Stimulated activated memory B cell treated with anti-CD40 and anti-IgM and Interleukin-4, amounts not matched to agents 10 μg/mL and 1 μg/mL and 100 μg/mL, for 72 hours (primary cell): ENCODE measurements around the gene CSTPP1.

ENCODE experiments used
- ATAC-seq: fragments of 150-1000 bp; cut with Tn5 transposase; 2 replicates; pipeline ENCODE4 v1.10.0; 2021
- H3K27ac Mint-ChIP-seq: one replicate; pipeline ENCODE4 v1.8.0; 2022; ENCODE audit warnings: mild to moderate bottlenecking, mixed read lengths
- H3K27me3 Mint-ChIP-seq: one replicate; pipeline ENCODE4 v1.8.0; 2022; ENCODE audit warnings: mixed read lengths
- H3K36me3 Mint-ChIP-seq: one replicate; pipeline ENCODE4 v1.8.0; 2022; ENCODE audit warnings: mixed read lengths
- H3K4me1 Mint-ChIP-seq: one replicate; pipeline ENCODE4 v1.8.0; 2022; ENCODE audit warnings: mixed read lengths
- H3K4me3 Mint-ChIP-seq: one replicate; pipeline ENCODE4 v1.8.0; 2022; ENCODE audit warnings: mild to moderate bottlenecking, moderate library complexity, mixed read lengths
- H3K9me3 Mint-ChIP-seq: one replicate; pipeline ENCODE4 v1.8.0; 2022; ENCODE audit warnings: mixed read lengths

Gene CSTPP1

DNA sequence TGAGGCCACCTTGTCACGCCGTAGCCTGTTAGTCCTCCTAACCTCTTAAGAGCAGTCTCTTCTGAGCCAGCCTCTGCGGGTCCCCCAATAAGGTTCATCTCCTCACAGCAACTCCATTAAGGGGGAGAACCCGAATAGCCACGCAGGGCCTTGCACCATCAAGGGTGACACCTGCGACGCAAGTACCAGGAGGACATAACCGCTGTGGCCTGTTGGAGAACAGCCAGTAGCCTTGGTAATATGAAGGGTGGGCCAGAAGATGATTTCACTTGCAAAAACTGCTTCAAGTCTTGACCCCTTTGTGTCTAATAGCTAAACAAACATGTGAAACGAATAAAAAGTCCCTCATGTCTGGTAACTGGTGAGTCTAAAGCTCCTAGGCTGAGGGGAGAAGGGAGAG is 225.3 kb downstream of the CSTPP1 start:
- H3K36me3 Mint-ChIP-seq: peaks cover 40% of the 10 kb centered on the region
- no peaks in the 10 kb centered on the region for H3K27me3 Mint-ChIP-seq
- H3K27ac Mint-ChIP-seq: no peak overlapping the region
- H3K4me3 Mint-ChIP-seq: no peak overlapping the region
- no peak for ATAC-seq
- no peaks in the 10 kb centered on the region for H3K9me3 Mint-ChIP-seq
- H3K4me1 Mint-ChIP-seq: peaks cover 7% of the 10 kb centered on the region

DNA sequence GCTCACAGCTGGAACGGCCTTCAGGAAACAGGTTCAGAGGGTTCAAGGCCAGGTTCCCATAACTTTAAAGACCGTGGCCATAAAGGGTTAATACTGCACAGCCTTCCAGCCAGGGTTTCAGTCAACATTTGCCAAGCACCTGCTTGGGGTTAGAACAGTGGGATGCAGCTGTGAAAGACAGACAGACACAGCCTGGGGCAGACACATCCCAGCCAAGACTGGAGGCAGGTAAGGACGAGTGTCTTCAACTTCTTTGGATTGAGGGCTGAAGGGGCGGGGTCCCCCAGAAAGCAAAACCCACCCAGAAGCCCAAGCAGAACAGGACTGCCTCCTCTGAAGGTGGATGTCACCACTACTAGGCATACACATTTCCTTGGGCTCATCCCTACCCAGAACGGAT is 225.9 kb downstream of the CSTPP1 start:
- Mint-ChIP-seq H3K27me3 (no peaks in the 10 kb centered on the region), H3K9me3 (no peaks in the 10 kb centered on the region), H3K4me1 (peaks cover 7% of the 10 kb centered on the region), H3K27ac (no peak overlapping the region), H3K36me3 (peaks cover 40% of the 10 kb centered on the region), H3K4me3 (no peak overlapping the region)
- ATAC-seq: no peak

GRCh38 chr11:47163193-47163592 is 226.6 kb downstream of the CSTPP1 start:
- Mint-ChIP-seq H3K27me3 (no peaks in the 10 kb centered on the region), H3K36me3 (peaks cover 40% of the 10 kb centered on the region), H3K4me3 (no peak overlapping the region)

GRCh38 chr11:47163898-47164297 is 227.3 kb downstream of the CSTPP1 start:
- ATAC-seq: no peak
- Mint-ChIP-seq H3K27ac (no peak overlapping the region), H3K27me3 (no peaks in the 10 kb centered on the region), H3K9me3 (no peaks in the 10 kb centered on the region), H3K4me1 (peaks cover 7% of the 10 kb centered on the region), H3K4me3 (no peak overlapping the region), H3K36me3 (peaks cover 40% of the 10 kb centered on the region)

More at GRCh38 chr11:47163193-47163592, 226.6 kb downstream of the CSTPP1 start:
- ATAC-seq: no peak
- Mint-ChIP-seq H3K27ac (no peak overlapping the region), H3K9me3 (no peaks in the 10 kb centered on the region), H3K4me1 (peaks cover 7% of the 10 kb centered on the region)

GRCh38 chr11:47164321-47164720 is 227.8 kb downstream of the CSTPP1 start:
- peaks cover 7% of the 10 kb centered on the region for H3K4me1 Mint-ChIP-seq
- ATAC-seq: no peak
- H3K27ac Mint-ChIP-seq: no peak overlapping the region
- H3K27me3 Mint-ChIP-seq: no peaks in the 10 kb centered on the region
- peaks cover 40% of the 10 kb centered on the region for H3K36me3 Mint-ChIP-seq
- no peak overlapping the region for H3K4me3 Mint-ChIP-seq
- H3K9me3 Mint-ChIP-seq: no peaks in the 10 kb centered on the region

DNA sequence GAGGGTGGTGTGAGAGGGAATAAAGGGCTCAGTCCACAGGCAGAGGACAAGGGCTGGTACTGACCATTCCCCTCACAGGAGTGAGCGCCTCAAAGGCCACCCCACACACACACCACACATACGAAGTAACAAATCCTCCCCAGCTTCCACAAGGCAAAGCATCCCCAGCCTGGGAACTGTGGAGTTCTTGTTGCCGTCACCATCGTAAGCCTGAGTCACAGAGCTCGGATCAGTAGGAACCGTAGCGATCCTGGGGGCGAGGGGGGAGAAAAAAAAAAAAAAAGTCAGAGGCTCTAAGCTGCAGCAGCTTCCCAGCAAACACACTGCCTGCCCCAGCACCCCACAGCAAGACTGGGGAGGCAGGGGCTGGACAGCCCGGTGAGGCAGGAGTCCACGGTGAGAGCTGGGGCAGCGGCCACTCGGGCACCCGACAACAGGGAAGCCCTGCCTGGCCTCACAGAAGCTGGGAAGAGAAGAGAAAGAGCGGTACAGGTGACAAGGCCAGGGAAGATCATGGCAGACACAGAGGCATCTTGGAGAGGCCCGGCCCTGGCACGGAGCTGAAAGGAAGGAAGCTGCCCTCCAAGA is 228.8 kb downstream of the CSTPP1 start:
- Mint-ChIP-seq H3K4me1 (peaks cover 7% of the 10 kb centered on the region), H3K36me3 (peaks cover 40% of the 10 kb centered on the region), H3K27me3 (no peaks in the 10 kb centered on the region), H3K27ac (no peak overlapping the region), H3K4me3 (no peak overlapping the region), H3K9me3 (no peaks in the 10 kb centered on the region)
- ATAC-seq: no peak

GRCh38 chr11:47166368-47166767 is 229.8 kb downstream of the CSTPP1 start:
- ATAC-seq: no peak
- H3K36me3 Mint-ChIP-seq: peaks cover 49% of the 10 kb centered on the region
- no peaks in the 10 kb centered on the region for H3K9me3 Mint-ChIP-seq
- no peak overlapping the region for H3K27ac Mint-ChIP-seq
- peaks cover 8% of the 10 kb centered on the region for H3K4me1 Mint-ChIP-seq
- no peaks in the 10 kb centered on the region for H3K27me3 Mint-ChIP-seq
- H3K4me3 Mint-ChIP-seq: no peak overlapping the region

GRCh38 chr11:47171061-47171838 is 234.7 kb downstream of the CSTPP1 start:
- peaks cover 40% of the 10 kb centered on the region for H3K4me1 Mint-ChIP-seq
- peak overlapping the region; percentile 54 for H3K27ac Mint-ChIP-seq
- no peaks in the 10 kb centered on the region for H3K9me3 Mint-ChIP-seq
- ATAC-seq: no peak
- H3K4me3 Mint-ChIP-seq: no peak overlapping the region
- peaks cover 37% of the 10 kb centered on the region for H3K36me3 Mint-ChIP-seq
- H3K27me3 Mint-ChIP-seq: no peaks in the 10 kb centered on the region

- Mint-ChIP-seq H3K4me1 (peaks cover 40% of the 10 kb centered on the region), H3K9me3 (no peaks in the 10 kb centered on the region), H3K36me3 (peaks cover 31% of the 10 kb centered on the region), H3K27me3 (no peaks in the 10 kb centered on the region), H3K27ac (peak overlapping the region; percentile 54), H3K4me3 (no peak overlapping the region)
- no peak for ATAC-seq
Observed at GRCh38 chr11:47171856-47172255, 235.3 kb downstream of the CSTPP1 start.

GRCh38 chr11:47172740-47173336 is 236.3 kb downstream of the CSTPP1 start:
- Mint-ChIP-seq H3K9me3 (no peaks in the 10 kb centered on the region), H3K4me1 (peaks cover 48% of the 10 kb centered on the region), H3K27ac (no peak overlapping the region), H3K4me3 (no peak overlapping the region), H3K27me3 (no peaks in the 10 kb centered on the region), H3K36me3 (peaks cover 30% of the 10 kb centered on the region)
- no peak for ATAC-seq

GRCh38 chr11:47175746-47176327 is 239.3 kb downstream of the CSTPP1 start:
- H3K27ac Mint-ChIP-seq: peak overlapping the region; percentile 95
- H3K9me3 Mint-ChIP-seq: no peaks in the 10 kb centered on the region
- peaks cover 59% of the 10 kb centered on the region for H3K4me1 Mint-ChIP-seq
- H3K4me3 Mint-ChIP-seq: peak overlapping the region; percentile 99
- no peaks in the 10 kb centered on the region for H3K27me3 Mint-ChIP-seq
- ATAC-seq: no peak
- peaks cover 27% of the 10 kb centered on the region for H3K36me3 Mint-ChIP-seq

DNA sequence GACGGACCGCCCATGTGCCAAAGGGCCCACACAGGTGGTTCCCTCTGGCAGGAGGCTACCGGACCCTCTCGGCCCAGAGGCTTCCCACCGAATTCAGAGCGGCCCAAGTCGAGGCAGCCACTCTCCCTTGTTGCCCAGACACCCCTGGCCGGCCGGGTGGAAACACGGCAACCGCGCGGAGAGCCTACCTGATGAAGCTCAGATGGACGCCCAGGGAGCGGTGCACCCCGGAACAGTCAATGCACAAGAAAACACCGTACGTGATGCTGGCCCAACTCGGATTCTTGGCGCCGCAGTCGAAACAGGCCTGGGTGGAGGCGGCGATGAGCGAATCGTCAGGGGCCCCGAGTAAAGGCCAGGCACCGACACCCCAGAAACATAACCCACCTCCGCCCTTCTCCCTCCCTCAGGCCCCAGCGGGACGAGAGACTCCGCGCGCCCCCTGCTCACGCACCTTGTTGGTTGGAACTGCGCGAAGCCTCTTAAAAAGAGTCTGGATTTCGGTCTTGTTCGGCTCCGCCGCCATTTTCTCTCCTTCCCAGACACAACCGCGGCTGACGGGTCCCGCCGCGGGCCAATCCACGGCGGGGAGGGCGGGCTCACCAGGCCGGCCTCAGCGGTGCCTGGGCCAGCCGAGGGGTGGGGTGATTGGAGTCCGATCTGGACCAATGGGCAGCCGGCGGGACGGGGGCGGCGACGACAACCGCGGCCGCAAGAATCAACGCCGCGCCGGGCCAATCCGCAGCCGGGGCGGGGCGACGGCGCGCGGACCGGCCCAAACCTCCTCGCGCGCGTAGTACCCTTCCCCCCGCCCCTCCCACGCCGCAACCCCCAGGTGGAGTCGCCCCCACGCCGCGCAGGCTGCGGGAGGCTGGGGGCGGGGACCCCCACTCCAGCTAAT is 240.0 kb downstream of the CSTPP1 start, which contains the start of gene ARFGAP2:
TSS of gene ARFGAP2 (minus strand) at position 552 of the 901 bp plus-strand sequence. CDS start at position 526, 26 bp downstream.
- Mint-ChIP-seq H3K36me3 (peaks cover 19% of the 10 kb centered on the region), H3K4me3 (peak within 1 kb of the TSS; percentile 99), H3K27ac (peak within 1 kb of the TSS; percentile 95), H3K9me3 (no peaks in the 10 kb centered on the region), H3K4me1 (peaks cover 56% of the 10 kb centered on the region), H3K27me3 (no peaks in the 10 kb centered on the region)
- ATAC-seq: peak; percentile 98

- H3K27ac Mint-ChIP-seq: peak overlapping the region; percentile 95
- peaks cover 15% of the 10 kb centered on the region for H3K36me3 Mint-ChIP-seq
- peak overlapping the region; percentile 99 for H3K4me3 Mint-ChIP-seq
- ATAC-seq: peak; percentile 84
- peaks cover 48% of the 10 kb centered on the region for H3K4me1 Mint-ChIP-seq
- no peaks in the 10 kb centered on the region for H3K9me3 Mint-ChIP-seq
- no peaks in the 10 kb centered on the region for H3K27me3 Mint-ChIP-seq
Observed at GRCh38 chr11:47177229-47177845, 240.8 kb downstream of the CSTPP1 start.

- ATAC-seq: no peak
- H3K4me3 Mint-ChIP-seq: peak overlapping the region; percentile 99
- no peaks in the 10 kb centered on the region for H3K9me3 Mint-ChIP-seq
- H3K27me3 Mint-ChIP-seq: no peaks in the 10 kb centered on the region
- H3K4me1 Mint-ChIP-seq: peaks cover 43% of the 10 kb centered on the region
- peak overlapping the region; percentile 95 for H3K27ac Mint-ChIP-seq
- peaks cover 11% of the 10 kb centered on the region for H3K36me3 Mint-ChIP-seq
Observed at GRCh38 chr11:47177846-47178245, 241.3 kb downstream of the CSTPP1 start.
